ENCODE data around the gene ERGIC3. TPM values are rescaled to one million over a fixed set of nuclear protein-coding genes. Genes with fewer than 3 reads are reported as not detected.

Gene ERGIC3
- total RNA-seq, 1 donor from 2014 or later = 305 TPM

DNA sequence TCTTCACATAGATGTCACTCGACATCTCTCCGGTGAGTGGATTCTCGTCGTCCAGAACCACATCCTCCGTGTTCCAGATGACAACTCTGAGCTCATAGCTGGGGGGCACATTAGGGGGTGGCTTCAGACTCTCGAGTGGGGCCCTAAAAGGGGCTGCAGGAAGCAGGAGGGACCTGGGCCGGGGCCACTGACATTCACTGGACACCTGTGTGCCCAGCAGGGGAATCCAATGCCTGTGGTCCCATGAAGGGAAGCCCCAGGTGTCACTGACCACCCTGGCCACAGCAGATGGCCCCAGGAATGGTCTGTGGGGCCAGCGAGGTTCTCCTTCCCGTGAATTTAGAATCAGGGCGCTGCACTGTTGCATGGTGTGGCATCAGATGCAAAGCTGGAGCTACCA, 18.7 kb downstream of the ERGIC3 start:
- no peak for DNase-seq (ENCODE audit: low read depth, low spot score)

DNA sequence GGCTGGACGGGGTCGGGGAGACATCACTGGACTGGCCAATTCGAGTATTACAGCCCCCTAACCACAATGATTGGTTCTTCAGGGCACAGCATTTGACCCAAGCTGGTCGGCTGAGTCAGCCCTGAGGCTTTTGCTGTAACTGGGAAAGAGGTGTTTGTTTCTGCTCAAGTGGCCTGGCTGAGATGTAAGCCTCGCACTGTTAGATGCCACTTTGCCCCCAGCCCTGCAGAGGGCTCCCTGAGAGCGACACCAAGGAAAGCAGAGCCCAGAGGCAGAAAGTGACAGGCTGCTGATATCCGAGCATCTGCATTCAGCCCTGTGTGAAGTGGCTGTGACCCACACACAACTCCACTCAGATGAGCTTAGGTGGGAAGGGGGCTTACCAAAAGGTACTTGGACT, 19.4 kb downstream of the ERGIC3 start:
- no peak for DNase-seq (ENCODE audit: low read depth, low spot score)

DNA sequence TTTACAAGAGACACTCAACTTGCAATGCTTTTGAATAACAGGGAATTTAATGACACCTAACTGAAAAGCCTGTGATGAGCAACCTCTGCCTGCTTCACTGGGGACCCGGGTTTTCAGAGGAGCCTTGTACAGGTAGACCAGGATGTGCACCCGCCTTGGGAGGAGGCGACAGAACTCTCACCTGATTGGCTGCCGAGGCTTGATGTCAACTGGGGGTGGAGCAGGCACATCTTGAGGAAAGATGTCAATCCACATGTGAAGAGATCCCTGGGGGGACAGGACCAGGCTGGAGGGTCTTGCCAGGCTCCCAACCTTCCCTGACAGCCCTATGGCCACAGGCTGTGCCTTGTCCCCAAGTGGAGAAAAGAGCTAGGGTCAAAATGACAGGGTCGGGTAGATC, 19.8 kb downstream of the ERGIC3 start:
- no peak for DNase-seq (ENCODE audit: low read depth, low spot score)

GRCh38 chr20:35562541-35563110, 20.7 kb downstream of the ERGIC3 start:
- DNase-seq (ENCODE audit: low read depth, low spot score) = no peak

DNA sequence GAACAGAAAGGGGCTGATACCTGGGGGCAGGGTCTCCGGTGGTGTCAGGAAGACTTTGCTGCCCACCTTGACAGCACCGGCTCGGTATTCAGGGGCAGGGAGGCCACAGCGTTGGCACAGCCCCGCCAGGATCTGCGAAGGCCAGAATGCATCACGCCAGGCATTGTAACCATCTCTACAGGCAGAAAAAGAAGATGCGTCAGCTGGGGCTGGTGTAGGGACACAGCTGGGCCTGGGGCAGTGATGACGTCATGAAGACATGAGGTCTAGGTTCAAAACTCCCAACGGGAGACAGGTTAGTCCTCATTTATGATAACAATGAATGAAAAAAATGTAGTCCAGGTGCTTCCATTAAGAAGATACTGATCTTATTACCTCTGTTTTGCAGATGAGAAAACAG, 22.0 kb downstream of the ERGIC3 start:
- no peak for DNase-seq (ENCODE audit: low read depth, low spot score)

GRCh38 chr20:35564905-35565304, 23.0 kb downstream of the ERGIC3 start:
- DNase-seq (ENCODE audit: low read depth, low spot score) = no peak

DNA sequence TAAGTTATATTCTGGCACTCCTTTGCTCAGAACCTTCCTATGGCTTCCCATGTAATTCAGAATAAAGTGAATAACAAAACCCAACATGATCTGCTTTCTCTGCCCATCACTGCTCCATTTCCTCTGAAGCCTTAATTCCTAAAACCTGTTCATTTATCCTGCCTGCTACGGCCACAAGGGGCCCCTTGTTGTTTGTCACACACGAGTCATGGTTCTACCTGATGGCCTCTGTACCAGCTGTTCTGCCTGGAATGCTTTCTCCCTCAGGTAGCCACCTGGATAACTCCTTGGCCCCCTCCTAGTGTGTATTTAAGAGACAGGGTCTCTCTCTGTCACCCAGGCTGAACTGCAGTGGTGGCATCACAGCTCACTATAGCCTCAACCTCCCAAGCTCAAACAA, 26.8 kb downstream of the ERGIC3 start:
- DNase-seq (ENCODE audit: low read depth, low spot score) = no peak

DNA sequence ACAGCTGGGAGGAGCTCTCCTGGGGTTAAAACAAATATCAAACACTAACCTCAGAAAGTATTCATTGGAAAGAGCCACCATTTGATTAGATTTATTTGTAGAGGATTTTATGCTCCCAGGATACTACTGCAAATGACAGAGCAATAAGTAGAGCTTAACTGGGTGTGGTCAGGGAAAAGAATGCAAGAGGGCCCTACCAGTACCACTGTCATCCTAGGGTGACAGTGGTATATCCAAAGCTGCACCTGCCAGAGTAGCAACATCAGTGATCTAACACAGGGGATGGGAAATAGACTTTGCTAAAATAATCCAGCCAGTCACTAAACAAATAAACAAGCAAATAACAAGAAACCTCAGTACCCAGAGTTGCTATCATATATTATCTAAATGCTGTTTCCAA, 29.7 kb downstream of the ERGIC3 start:
- no peak for DNase-seq (ENCODE audit: low read depth, low spot score)

- no peak for DNase-seq (ENCODE audit: low read depth, low spot score)
Observed at GRCh38 chr20:35572838-35573237, 31.0 kb downstream of the ERGIC3 start.

DNA sequence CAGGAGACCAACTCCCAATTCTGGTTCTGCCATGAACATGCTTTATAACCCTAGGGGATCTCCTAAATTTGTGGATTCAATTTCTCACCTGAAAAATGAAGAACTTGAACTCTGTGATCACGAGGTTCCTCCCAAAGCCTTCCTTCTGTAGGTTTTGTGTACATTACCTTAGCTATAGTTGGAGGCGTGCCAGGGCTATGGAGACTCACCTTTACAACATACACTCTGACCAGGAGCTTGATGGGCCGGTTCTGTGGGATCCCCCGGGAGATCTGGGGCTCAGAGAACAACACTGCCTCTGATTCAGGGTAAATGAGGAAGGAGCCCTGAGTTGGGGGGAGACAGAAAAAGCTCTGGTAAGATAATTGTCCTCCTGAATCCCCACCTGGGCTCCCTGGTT, 34.1 kb downstream of the ERGIC3 start:
- no peak for DNase-seq (ENCODE audit: low read depth, low spot score)

- DNase-seq (ENCODE audit: low read depth, low spot score) = no peak
Observed at GRCh38 chr20:35576816-35577215, 34.9 kb downstream of the ERGIC3 start.

DNA sequence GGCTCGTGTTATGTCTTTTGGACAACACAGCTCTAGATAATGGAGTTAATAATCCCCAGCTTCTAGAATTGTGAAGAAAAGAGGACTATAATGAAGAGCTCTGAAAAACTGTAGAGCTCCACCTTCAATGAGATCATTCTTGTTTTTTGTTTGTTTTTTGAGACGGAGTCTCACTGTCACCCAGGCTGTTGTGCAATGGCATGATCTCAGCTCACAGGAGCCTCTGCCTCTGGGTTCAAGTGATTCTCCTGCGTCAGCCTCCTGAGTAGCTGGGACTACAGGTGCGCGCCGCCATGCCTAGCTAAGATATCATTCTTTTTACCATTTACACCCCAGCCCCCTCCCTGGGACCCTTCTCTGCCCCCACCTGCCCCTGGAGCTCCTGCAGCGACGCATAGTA, 36.6 kb downstream of the ERGIC3 start:
- no peak for DNase-seq (ENCODE audit: low read depth, low spot score)

DNA sequence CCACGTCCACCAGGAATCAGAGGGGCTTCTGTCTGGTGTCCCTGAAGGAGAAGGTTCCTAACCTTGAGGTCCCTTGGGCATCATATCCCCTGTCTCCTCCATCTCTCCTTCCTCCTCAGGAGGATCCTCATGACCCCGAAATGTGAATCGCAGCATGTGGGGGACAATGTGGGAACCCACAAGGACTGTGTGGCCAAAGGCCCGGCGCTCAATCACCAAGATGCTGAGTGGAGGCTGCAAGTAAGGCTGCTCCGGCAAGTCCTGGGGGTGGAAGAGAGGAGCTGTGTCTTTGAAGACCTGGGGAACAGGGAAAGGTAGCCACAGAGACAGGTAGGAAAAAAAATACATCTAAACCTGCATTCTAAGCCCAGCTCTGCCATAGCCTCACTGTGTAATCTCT, 37.3 kb downstream of the ERGIC3 start:
- no peak for DNase-seq (ENCODE audit: low read depth, low spot score)

DNA sequence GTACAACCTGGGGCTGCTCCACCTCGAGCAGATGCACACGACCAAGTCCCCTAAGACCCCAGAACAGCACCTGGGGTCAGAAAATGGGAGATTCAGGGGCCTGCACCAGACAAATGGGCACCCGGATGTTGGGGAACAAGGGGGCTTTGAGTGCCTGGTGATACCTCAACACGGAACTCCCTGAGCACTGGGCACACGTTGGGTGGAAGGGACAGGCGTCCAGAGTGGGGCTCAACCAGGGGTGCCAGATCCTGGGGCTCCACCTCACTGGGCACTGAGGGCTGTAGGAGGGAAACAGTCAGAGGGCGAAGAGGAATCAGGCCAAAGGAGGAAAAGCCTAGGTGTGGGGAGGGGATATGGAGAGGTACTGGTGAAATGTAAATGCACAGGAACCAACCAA, 40.3 kb downstream of the ERGIC3 start:
- no peak for DNase-seq (ENCODE audit: low read depth, low spot score)

DNA sequence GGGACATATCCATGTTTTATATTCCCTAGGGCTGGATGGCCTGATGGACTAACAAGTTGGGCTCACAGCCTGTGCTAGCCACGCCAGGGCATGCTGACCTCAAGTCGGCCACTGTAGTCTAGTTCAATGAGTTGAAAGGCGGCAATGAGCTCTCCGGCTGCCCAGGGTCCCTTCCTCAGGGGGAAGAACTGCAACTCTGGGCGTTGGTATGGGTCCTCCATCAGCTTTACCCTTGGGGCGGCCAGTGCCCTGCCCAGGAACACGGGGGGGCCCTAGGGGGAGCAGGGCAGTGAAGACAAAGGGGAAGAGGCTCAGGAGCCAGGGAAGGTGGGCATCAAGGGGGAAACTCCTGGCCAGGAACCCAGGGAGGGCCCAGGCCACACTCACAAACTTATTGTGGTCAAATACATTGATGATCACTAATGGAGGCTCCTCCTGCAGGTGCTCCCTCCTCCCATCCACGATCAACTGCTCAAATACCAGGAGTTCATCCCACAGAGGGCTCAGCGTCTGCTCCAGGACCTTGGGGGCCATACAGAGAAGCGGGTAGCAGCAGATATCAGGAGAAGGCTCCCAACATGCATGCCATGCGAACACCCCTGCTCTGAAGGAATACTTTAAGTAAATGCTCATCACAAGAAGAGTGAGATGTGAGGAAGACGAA, 41.0 kb downstream of the ERGIC3 start:
- no peak for DNase-seq (ENCODE audit: low read depth, low spot score)

DNA sequence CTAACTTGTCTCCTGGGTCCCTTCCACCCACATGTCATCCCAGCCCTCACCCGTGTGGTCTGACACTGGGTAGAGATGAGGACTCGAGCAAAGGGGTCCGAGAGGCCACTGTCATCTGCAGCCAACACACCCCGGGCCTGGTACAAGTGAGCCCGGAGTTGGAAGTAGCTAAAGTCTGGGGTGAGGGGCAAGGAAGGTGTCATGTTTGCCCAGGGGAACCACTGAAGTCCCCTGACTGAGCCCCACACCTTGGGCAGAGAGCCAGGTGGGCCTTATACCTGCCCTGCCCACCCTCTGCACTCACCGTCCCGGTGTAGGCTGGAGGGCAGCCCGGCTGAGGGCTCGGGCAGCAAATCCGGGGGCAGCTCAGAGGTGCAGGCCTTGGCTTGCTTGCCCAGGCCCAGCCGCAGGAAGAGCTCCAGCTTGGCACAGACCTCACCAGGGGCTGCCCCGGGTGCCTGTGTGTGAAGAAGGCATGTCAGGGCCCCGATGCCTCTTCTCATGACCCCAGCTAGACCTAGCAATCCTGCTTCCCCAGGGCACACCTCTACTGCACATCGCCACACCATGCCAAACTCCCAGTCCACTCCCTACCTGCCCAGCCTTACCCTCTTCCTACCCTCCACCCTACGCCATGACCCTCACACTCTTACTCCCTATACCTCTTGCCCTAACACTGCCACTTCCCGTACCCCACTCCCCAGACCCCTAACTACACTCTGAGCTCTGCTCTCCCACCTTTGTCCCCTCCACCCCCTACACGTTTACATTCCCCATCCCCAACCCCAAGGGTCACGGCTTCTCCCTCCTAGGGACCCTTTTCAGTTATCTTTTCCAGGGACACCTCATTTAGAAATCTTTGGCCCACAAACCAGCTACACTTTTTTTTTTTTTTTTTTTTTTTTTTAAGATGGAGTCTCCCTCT, 42.0 kb downstream of the ERGIC3 start:
- no peak for DNase-seq (ENCODE audit: low read depth, low spot score)

GRCh38 chr20:35586751-35587425, 45.0 kb downstream of the ERGIC3 start:
- no peak for DNase-seq (ENCODE audit: low read depth, low spot score)

- DNase-seq (ENCODE audit: low read depth, low spot score) = no peak
Observed at GRCh38 chr20:35587436-35587835, 45.6 kb downstream of the ERGIC3 start.

- DNase-seq (ENCODE audit: low read depth, low spot score) = no peak
Observed at GRCh38 chr20:35588397-35588796, 46.5 kb downstream of the ERGIC3 start.

- no peak for DNase-seq (ENCODE audit: low read depth, low spot score)
Observed at GRCh38 chr20:35592339-35592974, 50.6 kb downstream of the ERGIC3 start.

GRCh38 chr20:35595456-35595855, 53.6 kb downstream of the ERGIC3 start:
- DNase-seq (ENCODE audit: low read depth, low spot score) = no peak

DNA sequence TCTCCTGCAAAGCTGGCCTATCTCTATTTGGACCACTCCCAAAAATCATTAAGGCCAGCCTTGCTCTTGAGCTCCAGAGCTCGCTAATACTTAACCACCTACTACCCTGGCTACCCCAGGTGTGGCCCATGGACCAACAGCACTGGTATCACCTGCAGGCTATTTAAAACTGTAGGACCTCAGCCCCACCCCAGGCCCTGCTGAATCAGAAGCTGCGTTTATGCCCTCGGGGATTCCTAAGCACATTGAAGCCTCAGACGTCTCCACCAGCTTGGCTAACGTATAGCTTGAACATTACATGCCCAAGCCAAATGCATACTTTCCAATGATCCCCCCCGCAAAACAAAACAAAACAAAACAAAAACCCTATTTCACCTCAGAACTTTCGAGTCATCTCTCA, 54.0 kb downstream of the ERGIC3 start:
- DNase-seq (ENCODE audit: low read depth, low spot score) = no peak
